Esophagus muscularis mucosa (tissue), 3 donors: Measurements from ENCODE around the gene GINS1.

Source experiments
- POLR2A ChIP-seq: fragments of 450-650 bp; IDR thresholded peaks from one replicate; pipeline ENCODE4 v1.6.1; 2017; ENCODE audit warnings: antibody characterized with exemption, moderate library complexity, mild to moderate bottlenecking, low read depth
- POLR2AphosphoS5 ChIP-seq, 2 donors: sonication (generic); formaldehyde crosslinking; IDR thresholded peaks; one replicate each; pipeline ENCODE4 v1.6.1; 2017; ENCODE audit warnings: antibody characterized with exemption in 2 of 2
- TF ChIP-seq, protein P1 (sequence below), 3 experiments: fragments of 200-600 bp in 2 of 3; fragments of 450-650 bp in 1 of 3; sonication (generic) in 2 of 3; IDR thresholded peaks; one replicate each; pipeline ENCODE4 v1.5.1; 2017 to 2019; ENCODE audit warnings: antibody characterized with exemption in 3 of 3, mild to moderate bottlenecking in 2 of 3, moderate library complexity in 1 of 3

DNA sequence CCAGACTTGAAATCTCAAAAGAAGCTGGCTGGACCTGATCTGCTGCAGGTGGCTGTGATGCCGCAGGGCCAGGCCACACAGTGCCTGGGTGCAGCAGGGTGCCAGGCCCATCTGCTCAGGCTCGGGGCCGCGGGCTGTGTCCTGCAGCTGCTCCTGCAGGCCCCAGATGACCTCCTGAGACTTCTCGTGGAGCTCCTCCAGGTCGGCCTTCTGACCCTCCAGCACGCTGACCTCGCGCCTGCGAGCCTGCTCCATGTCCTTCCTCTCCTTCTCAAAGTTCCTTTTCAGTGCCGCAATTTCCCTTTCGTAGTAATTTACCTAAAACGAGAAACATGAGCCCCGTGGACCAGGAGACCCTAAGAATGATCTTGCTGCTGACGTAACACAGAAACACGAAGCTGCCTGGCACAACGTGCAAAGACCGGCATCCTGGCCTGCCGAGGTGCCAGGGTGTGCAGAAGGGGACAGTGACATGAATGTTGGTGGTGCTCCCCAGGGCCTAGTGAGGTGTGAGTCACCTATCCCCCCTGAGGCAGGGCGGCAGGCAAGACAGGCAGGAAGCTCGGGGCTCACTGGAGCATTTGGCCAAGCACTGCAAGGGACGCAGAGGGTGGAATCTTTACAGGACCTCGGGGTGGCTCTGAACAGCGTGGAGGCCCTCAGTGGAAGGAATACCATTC is 71.6 kb downstream of the GINS1 start:
- TF ChIP-seq, protein P1, sequence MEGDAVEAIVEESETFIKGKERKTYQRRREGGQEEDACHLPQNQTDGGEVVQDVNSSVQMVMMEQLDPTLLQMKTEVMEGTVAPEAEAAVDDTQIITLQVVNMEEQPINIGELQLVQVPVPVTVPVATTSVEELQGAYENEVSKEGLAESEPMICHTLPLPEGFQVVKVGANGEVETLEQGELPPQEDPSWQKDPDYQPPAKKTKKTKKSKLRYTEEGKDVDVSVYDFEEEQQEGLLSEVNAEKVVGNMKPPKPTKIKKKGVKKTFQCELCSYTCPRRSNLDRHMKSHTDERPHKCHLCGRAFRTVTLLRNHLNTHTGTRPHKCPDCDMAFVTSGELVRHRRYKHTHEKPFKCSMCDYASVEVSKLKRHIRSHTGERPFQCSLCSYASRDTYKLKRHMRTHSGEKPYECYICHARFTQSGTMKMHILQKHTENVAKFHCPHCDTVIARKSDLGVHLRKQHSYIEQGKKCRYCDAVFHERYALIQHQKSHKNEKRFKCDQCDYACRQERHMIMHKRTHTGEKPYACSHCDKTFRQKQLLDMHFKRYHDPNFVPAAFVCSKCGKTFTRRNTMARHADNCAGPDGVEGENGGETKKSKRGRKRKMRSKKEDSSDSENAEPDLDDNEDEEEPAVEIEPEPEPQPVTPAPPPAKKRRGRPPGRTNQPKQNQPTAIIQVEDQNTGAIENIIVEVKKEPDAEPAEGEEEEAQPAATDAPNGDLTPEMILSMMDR (IDR thresholded peaks at IDR 0.05) = no peak
- TF ChIP-seq POLR2AphosphoS5 (IDR thresholded peaks at IDR 0.05) (no peak), POLR2A (no peak)
